Measurements from ENCODE around the gene GPR157.
A peak's percentile ranks its signal among the peaks of the same experiment; 100 is the strongest.
"Not testable (repeated sequence)": the region's sequence is repeated elsewhere in the genome, so short reads cannot be mapped to it uniquely, and the experiment has no call there.

Gene GPR157

GRCh38 chr1:9145714-9146113 lies 16.8 kb upstream of the GPR157 start:
- DNase-seq: no peak

GRCh38 chr1:9145021-9145668 lies 16.2 kb upstream of the GPR157 start:
- no peak for DNase-seq

- not testable (repeated sequence) for DNase-seq
Measured at GRCh38 chr1:9144494-9144893, 15.6 kb upstream of the GPR157 start.

- peak; percentile 83 for DNase-seq
Measured at GRCh38 chr1:9143250-9143649, 14.3 kb upstream of the GPR157 start.

- DNase-seq: no peak
Measured at GRCh38 chr1:9139930-9140329, 11.0 kb upstream of the GPR157 start.

GRCh38 chr1:9136932-9137331 lies 8.0 kb upstream of the GPR157 start:
- no peak for DNase-seq

- DNase-seq: no peak
Measured at GRCh38 chr1:9135073-9135836, 6.4 kb upstream of the GPR157 start.

GRCh38 chr1:9133870-9134585 lies 5.1 kb upstream of the GPR157 start:
- no peak for DNase-seq

- DNase-seq: peak; percentile 60
Measured at GRCh38 chr1:9129266-9130041, 552 bp upstream of the GPR157 start.

GRCh38 chr1:9128166-9128519 lies 759 bp downstream of the GPR157 start:
- DNase-seq: no peak

GRCh38 chr1:9127395-9128165 lies 1.3 kb downstream of the GPR157 start:
- DNase-seq: no peak

- DNase-seq: no peak
Measured at GRCh38 chr1:9126511-9126910, 2.4 kb downstream of the GPR157 start.

GRCh38 chr1:9125847-9126246 lies 3.1 kb downstream of the GPR157 start:
- not testable (repeated sequence) for DNase-seq

- DNase-seq: no peak
Measured at GRCh38 chr1:9125325-9125724, 3.6 kb downstream of the GPR157 start.

- not testable (repeated sequence) for DNase-seq
Measured at GRCh38 chr1:9124389-9124788, 4.5 kb downstream of the GPR157 start.

GRCh38 chr1:9123665-9124064 lies 5.2 kb downstream of the GPR157 start:
- DNase-seq: not testable (repeated sequence)

GRCh38 chr1:9121496-9122409 lies 7.1 kb downstream of the GPR157 start:
- no peak for DNase-seq

GRCh38 chr1:9120312-9120958 lies 8.5 kb downstream of the GPR157 start:
- no peak for DNase-seq

GRCh38 chr1:9119745-9120144 lies 9.2 kb downstream of the GPR157 start:
- DNase-seq: no peak

GRCh38 chr1:9118186-9118585 lies 10.7 kb downstream of the GPR157 start:
- no peak for DNase-seq
